Endothelial cell of umbilical vein (primary cell): ENCODE results near the gene SRPX. TPM values are rescaled to one million over a fixed set of nuclear protein-coding genes. Genes with fewer than 3 reads are reported as not detected.

ENCODE experiments used
- BruUV-seq: library from RNA; stranded (reverse); fragments of 400-500 nt; replicated peaks from 2 replicates; lab custom pipeline; 2021; lab: Mats Ljungman, UMichigan
- CTCF ChIA-PET: fragments of 300-600, 350-600 bp; sonication (Branson Sonifier 250); formaldehyde crosslinking; loops from one replicate; lab custom pipeline; 2021; ENCODE audit warnings: antibody characterized with exemption, inconsistent platforms; lab: Charles Lee
- POLR2A ChIA-PET: fragments of 300-600, 350-600 bp; sonication (Branson Sonifier 250); formaldehyde crosslinking; loops from one replicate; lab custom pipeline; 2021; ENCODE audit warnings: antibody characterized with exemption, inconsistent platforms; lab: Charles Lee
- DNase-seq: peaks from one replicate; pipeline ENCODE4 v3.0.0-alpha.2; 2011; ENCODE audit warnings: low read depth, low spot score
- FAIRE-seq: peaks from 2 replicates; lab custom pipeline; 2011; peaks lifted over from hg19 to GRCh38; lab: Jason Lieb, UNC
- H2AFZ ChIP-seq: 2 replicates; pipeline ENCODE4 v1.6.0; 2012; ENCODE audit warnings: low read depth, low read length, control low read depth, inconsistent platforms
- H3K27ac ChIP-seq: 2 replicates; pipeline ENCODE4 v1.5.1; 2011; ENCODE audit warnings: low read depth, mild to moderate bottlenecking, control low read depth, low read length, moderate library complexity; ENCODE audit not compliant: insufficient read depth
- H3K27me3 ChIP-seq, 2 experiments: 2 replicates each; pipeline versions ENCODE4 v1.6.0 to v1.6.1; 2011; ENCODE audit warnings: low read length in 2 of 2, mixed read lengths in 1 of 2; ENCODE audit not compliant: control insufficient read depth in 2 of 2, insufficient read depth in 2 of 2
- H3K36me3 ChIP-seq, 2 experiments: 2 replicates in 1 of 2; 3 replicates in 1 of 2; pipeline ENCODE4 v1.5.1; 2011; ENCODE audit warnings: low read length in 2 of 2, mild to moderate bottlenecking in 1 of 2, moderate library complexity in 1 of 2; ENCODE audit not compliant: control insufficient read depth in 2 of 2, insufficient read depth in 2 of 2; ENCODE audit errors: extremely low read depth in 1 of 2
- H3K4me1 ChIP-seq: 3 replicates; pipeline ENCODE4 v1.5.1; 2011; ENCODE audit warnings: mild to moderate bottlenecking, low read length; ENCODE audit not compliant: control insufficient read depth, insufficient read depth; ENCODE audit errors: extremely low read depth
- H3K4me2 ChIP-seq: 2 replicates; pipeline ENCODE4 v1.6.1; 2011; ENCODE audit warnings: low read length, control low read depth, mixed read lengths; ENCODE audit not compliant: insufficient read depth
- H3K4me3 ChIP-seq, 3 experiments: fragments of 200-600 bp in 1 of 3; sonication (generic), shearing (Covaris generic) in 1 of 3; replicated peaks in 1 of 3; 2 replicates each; pipeline ENCODE4 v1.5.1; 2011 to 2016; ENCODE audit warnings: control low read depth in 3 of 3, low read length in 3 of 3, mild to moderate bottlenecking in 2 of 3, inconsistent platforms in 1 of 3, low read depth in 1 of 3, moderate library complexity in 1 of 3; ENCODE audit not compliant: insufficient read depth in 1 of 3
- H3K79me2 ChIP-seq: 2 replicates; pipeline ENCODE4 v1.6.0; 2012; ENCODE audit warnings: low read length, inconsistent platforms; ENCODE audit not compliant: control insufficient read depth, insufficient read depth
- H3K9ac ChIP-seq: replicated peaks from 2 replicates; pipeline ENCODE3; 2011; ENCODE audit warnings: low read length, control low read depth; ENCODE audit not compliant: insufficient read depth; ENCODE audit errors: extremely low read depth
- H3K9me1 ChIP-seq: replicated peaks from 3 replicates; pipeline ENCODE4 v1.6.0; 2011; ENCODE audit warnings: mild to moderate bottlenecking, low read length; ENCODE audit not compliant: control insufficient read depth, insufficient read depth; ENCODE audit errors: extremely low read depth
- H3K9me3 ChIP-seq: replicated peaks from 2 replicates; pipeline ENCODE4 v1.5.1; 2012; ENCODE audit warnings: low read length, inconsistent platforms; ENCODE audit not compliant: control insufficient read depth, insufficient read depth
- H4K20me1 ChIP-seq: replicated peaks from 2 replicates; pipeline ENCODE3; 2011; ENCODE audit warnings: mild to moderate bottlenecking, low read length; ENCODE audit not compliant: control insufficient read depth, insufficient read depth; ENCODE audit errors: extremely low read depth
- EZH2 ChIP-seq: IDR thresholded peaks from 2 replicates; pipeline ENCODE4 v1.6.1; 2012; ENCODE audit warnings: borderline replicate concordance, low read depth, mild to moderate bottlenecking, moderate library complexity, low read length, inconsistent platforms; ENCODE audit not compliant: severe bottlenecking
- FOS ChIP-seq: IDR thresholded peaks from 2 replicates; pipeline ENCODE4 v1.6.1; 2011; ENCODE audit warnings: mild to moderate bottlenecking, low read length, moderate library complexity, borderline replicate concordance; ENCODE audit not compliant: insufficient read depth
- GATA2 ChIP-seq: IDR thresholded peaks from 2 replicates; pipeline ENCODE4 v1.7.0; 2011; ENCODE audit warnings: low read depth, mild to moderate bottlenecking, moderate library complexity, mixed read lengths, low read length; ENCODE audit not compliant: insufficient read length, insufficient read depth
- JUN ChIP-seq: IDR thresholded peaks from 2 replicates; pipeline ENCODE4 v1.6.1; 2011; ENCODE audit warnings: borderline replicate concordance, low read depth; ENCODE audit not compliant: insufficient read length, insufficient read depth
- MYC ChIP-seq: IDR thresholded peaks from one replicate; pipeline ENCODE4 v1.6.1; 2011; ENCODE audit warnings: mild to moderate bottlenecking, low read depth, low read length
- POLR2A ChIP-seq: IDR thresholded peaks from 2 replicates; pipeline ENCODE4 v1.6.1; 2012; ENCODE audit warnings: low read depth, mild to moderate bottlenecking, control low read depth, low read length
- POLR2AphosphoS5 ChIP-seq: IDR thresholded peaks from 2 replicates; pipeline ENCODE4 v1.6.1; 2012; ENCODE audit warnings: low read depth, mild to moderate bottlenecking, control low read depth, low read length, moderate library complexity; ENCODE audit not compliant: insufficient read depth
- dilution Hi-C: fragments of 300-500 bp; cut with MboI; formaldehyde crosslinking; loops from one replicate; pipeline ENCODE4 v1.15.0; 2019; ENCODE audit warnings: low sequenced_read_pairs; ENCODE audit not compliant: extremely low pct_ligation_motif_present
- intact Hi-C: fragments of 100-400 bp; cut with micrococcal nuclease; formaldehyde crosslinking; loops from one replicate; pipeline ENCODE4 v1.10.0; 2022
- polyA plus RNA-seq, 4 experiments: library from polyadenylated mRNA; depleted of rRNA in 3 of 4; stranded (reverse) in 3 of 4; unstranded in 1 of 4; fragments of >200 nt; gene quantifications; 2 replicates each; pipeline versions ENCODE4 v1.2.1 to v1.2.3, GENCODE V29; 2011 to 2012; ENCODE audit warnings: missing spikeins in 1 of 4
- total RNA-seq: library from RNA; stranded (reverse); gene quantifications from 2 replicates; pipeline ENCODE4 v1.2.3, GENCODE V29; 2021
- TF ChIP-seq, protein P1 (sequence below), 2 donors: IDR thresholded peaks; 1 replicate in 1 of 2; 2 replicates in 1 of 2; pipeline ENCODE4 v1.5.1; 2011; ENCODE audit warnings: low read length in 2 of 2, mild to moderate bottlenecking in 2 of 2, moderate library complexity in 2 of 2, control low read depth in 1 of 2, inconsistent platforms in 1 of 2, low read depth in 1 of 2; ENCODE audit not compliant: insufficient read depth in 1 of 2; ENCODE audit errors: extremely low read depth in 1 of 2
- TF ChIP-seq, protein P2 (sequence below): IDR thresholded peaks from 2 replicates; pipeline ENCODE4 v1.6.1; 2011; ENCODE audit not compliant: insufficient read depth, insufficient read length

SRPX gene
- total and polyA plus RNA-seq, 2 donors (not counting 3 experiments of a cell fraction or from before 2014, with no cell fraction given): 104 to 140 TPM

DNA sequence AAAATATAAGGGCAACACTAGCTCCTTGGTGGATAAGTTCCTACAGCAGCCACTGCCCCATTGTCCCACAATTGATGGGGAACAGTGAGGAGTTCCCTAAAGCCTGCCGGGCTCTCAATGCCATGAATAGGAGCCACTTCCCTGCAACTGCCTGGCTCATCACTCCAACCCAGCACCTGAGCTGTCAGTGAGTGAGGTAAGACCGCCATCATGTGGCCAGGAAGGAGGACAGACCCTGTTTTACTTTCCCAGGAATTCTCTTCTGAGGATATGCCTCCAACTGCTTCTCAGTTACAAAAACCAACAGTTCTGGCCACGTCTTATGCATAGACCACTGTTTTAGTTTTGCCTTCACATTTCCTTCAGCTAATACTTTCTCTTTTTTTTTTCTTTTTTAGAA, 45.5 kb downstream of the SRPX start:
- no peaks in the 10 kb centered on the region for H4K20me1 ChIP-seq
- no peaks in the 10 kb centered on the region for H3K9me3 ChIP-seq
- no peaks in the 10 kb centered on the region for H3K4me1 ChIP-seq
- ChIA-PET POLR2A (no interaction called here), CTCF (interaction anchor here (0.8 to 2.4 kb wide), 4 partner anchors 9 to 430 kb away, joined by 3 to 12 read pairs (median 4); no protein-coding TSS in a partner anchor)
- H2AFZ ChIP-seq: no peak overlapping the region
- no peak for FAIRE-seq
- no peaks in the 10 kb centered on the region for H3K9me1 ChIP-seq
- BruUV-seq: no TSS peak
- dilution Hi-C loops (no loop called here), intact Hi-C loops (loop anchor here (1.0 to 10.0 kb wide), 3 partner anchors 249 to 430 kb away; partner anchors contain the start of gene DYNLT3)
- TF ChIP-seq EZH2 (no peak), FOS (no peak), JUN (no peak), POLR2A (no peak)
- TF ChIP-seq, protein P1, sequence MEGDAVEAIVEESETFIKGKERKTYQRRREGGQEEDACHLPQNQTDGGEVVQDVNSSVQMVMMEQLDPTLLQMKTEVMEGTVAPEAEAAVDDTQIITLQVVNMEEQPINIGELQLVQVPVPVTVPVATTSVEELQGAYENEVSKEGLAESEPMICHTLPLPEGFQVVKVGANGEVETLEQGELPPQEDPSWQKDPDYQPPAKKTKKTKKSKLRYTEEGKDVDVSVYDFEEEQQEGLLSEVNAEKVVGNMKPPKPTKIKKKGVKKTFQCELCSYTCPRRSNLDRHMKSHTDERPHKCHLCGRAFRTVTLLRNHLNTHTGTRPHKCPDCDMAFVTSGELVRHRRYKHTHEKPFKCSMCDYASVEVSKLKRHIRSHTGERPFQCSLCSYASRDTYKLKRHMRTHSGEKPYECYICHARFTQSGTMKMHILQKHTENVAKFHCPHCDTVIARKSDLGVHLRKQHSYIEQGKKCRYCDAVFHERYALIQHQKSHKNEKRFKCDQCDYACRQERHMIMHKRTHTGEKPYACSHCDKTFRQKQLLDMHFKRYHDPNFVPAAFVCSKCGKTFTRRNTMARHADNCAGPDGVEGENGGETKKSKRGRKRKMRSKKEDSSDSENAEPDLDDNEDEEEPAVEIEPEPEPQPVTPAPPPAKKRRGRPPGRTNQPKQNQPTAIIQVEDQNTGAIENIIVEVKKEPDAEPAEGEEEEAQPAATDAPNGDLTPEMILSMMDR (IDR thresholded peaks at IDR 0.05; ENCODE audit: extremely low read depth in 1 of 2, insufficient read depth in 1 of 2, low read depth in 1 of 2, low read length in 2 of 2): peak; percentile 10 to 31
- no peak overlapping the region for H3K4me2 ChIP-seq
- no peak overlapping the region for H3K27ac ChIP-seq
- no peak overlapping the region for H3K9ac ChIP-seq
- peak; percentile 7 for DNase-seq
- H3K36me3 ChIP-seq: peaks cover 2 to 3% of the 10 kb centered on the region in 2 experiments
- no peaks in the 10 kb centered on the region for H3K27me3 ChIP-seq
- H3K4me3 ChIP-seq: no peak overlapping the region
- H3K79me2 ChIP-seq: peaks cover 23% of the 10 kb centered on the region

- DNase-seq (no peak), FAIRE-seq (no peak)
- dilution Hi-C loops: no loop called here
- H3K9me3 ChIP-seq: no peaks in the 10 kb centered on the region
- H3K79me2 ChIP-seq: peaks cover 4% of the 10 kb centered on the region
- H2AFZ ChIP-seq: no peak overlapping the region
- H3K27ac ChIP-seq: no peak overlapping the region
- ChIA-PET POLR2A (no interaction called here), CTCF (no interaction called here)
- TF ChIP-seq, protein P2, sequence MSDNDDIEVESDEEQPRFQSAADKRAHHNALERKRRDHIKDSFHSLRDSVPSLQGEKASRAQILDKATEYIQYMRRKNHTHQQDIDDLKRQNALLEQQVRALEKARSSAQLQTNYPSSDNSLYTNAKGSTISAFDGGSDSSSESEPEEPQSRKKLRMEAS: no peak
- no peak for TF ChIP-seq JUN
- no peak for TF ChIP-seq MYC
- no peak for TF ChIP-seq FOS
- TF ChIP-seq POLR2AphosphoS5: no peak
- no peak for TF ChIP-seq POLR2A
- no peak for TF ChIP-seq GATA2
- TF ChIP-seq, protein P1 (IDR thresholded peaks at IDR 0.05; ENCODE audit: extremely low read depth in 1 of 2, insufficient read depth in 1 of 2, low read depth in 1 of 2, low read length in 2 of 2): no peak
- TF ChIP-seq EZH2: no peak
- no TSS peak for BruUV-seq
- H3K36me3 ChIP-seq: peaks cover 2 to 3% of the 10 kb centered on the region in 2 experiments
- H3K4me3 ChIP-seq: no peak overlapping the region
- intact Hi-C loops: loop anchor here (10.0 kb wide), 1 partner anchor 328 kb away; the partner anchor contains the start of gene DYNLT3
- no peaks in the 10 kb centered on the region for H4K20me1 ChIP-seq
- no peaks in the 10 kb centered on the region for H3K27me3 ChIP-seq
- H3K9ac ChIP-seq: no peak overlapping the region
- H3K4me1 ChIP-seq: no peaks in the 10 kb centered on the region
- no peaks in the 10 kb centered on the region for H3K9me1 ChIP-seq
- no peak overlapping the region for H3K4me2 ChIP-seq
Observed at GRCh38 chrX:38172596-38172995, 48.1 kb downstream of the SRPX start.
